Measurements from ENCODE around the gene PDGFC. TPM values are rescaled to one million over a fixed set of nuclear protein-coding genes. Genes with fewer than 3 reads are reported as not detected.

PDGFC gene
- total RNA-seq, 1 donor from 2014 or later: 42.5 TPM

GRCh38 chr4:156956826-156957368 lies 14.7 kb downstream of the PDGFC start:
- TF ChIP-seq, protein P1, sequence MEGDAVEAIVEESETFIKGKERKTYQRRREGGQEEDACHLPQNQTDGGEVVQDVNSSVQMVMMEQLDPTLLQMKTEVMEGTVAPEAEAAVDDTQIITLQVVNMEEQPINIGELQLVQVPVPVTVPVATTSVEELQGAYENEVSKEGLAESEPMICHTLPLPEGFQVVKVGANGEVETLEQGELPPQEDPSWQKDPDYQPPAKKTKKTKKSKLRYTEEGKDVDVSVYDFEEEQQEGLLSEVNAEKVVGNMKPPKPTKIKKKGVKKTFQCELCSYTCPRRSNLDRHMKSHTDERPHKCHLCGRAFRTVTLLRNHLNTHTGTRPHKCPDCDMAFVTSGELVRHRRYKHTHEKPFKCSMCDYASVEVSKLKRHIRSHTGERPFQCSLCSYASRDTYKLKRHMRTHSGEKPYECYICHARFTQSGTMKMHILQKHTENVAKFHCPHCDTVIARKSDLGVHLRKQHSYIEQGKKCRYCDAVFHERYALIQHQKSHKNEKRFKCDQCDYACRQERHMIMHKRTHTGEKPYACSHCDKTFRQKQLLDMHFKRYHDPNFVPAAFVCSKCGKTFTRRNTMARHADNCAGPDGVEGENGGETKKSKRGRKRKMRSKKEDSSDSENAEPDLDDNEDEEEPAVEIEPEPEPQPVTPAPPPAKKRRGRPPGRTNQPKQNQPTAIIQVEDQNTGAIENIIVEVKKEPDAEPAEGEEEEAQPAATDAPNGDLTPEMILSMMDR (IDR thresholded peaks at IDR 0.05; ENCODE audit: unreplicated experiment): no peak
- Mint-ChIP-seq H3K4me3 (ENCODE audit: low read depth) (no peak overlapping the region), H3K9me3 (ENCODE audit: low read depth) (peaks cover 3% of the 10 kb centered on the region), H3K27ac (peak overlapping the region; percentile 78), H3K36me3 (ENCODE audit: insufficient read depth) (peaks cover 9% of the 10 kb centered on the region), H3K4me1 (ENCODE audit: low read depth) (peaks cover 75% of the 10 kb centered on the region), H3K27me3 (no peaks in the 10 kb centered on the region)
- DNase-seq (ENCODE audit: low spot score, unreplicated experiment): no peak

GRCh38 chr4:156956359-156956758 lies 15.2 kb downstream of the PDGFC start:
- no peak overlapping the region for H3K27ac Mint-ChIP-seq
- H3K4me3 Mint-ChIP-seq (ENCODE audit: low read depth): no peak overlapping the region
- TF ChIP-seq, protein P1 (IDR thresholded peaks at IDR 0.05; ENCODE audit: unreplicated experiment): no peak
- H3K36me3 Mint-ChIP-seq (ENCODE audit: insufficient read depth): peaks cover 9% of the 10 kb centered on the region
- H3K4me1 Mint-ChIP-seq (ENCODE audit: low read depth): peaks cover 75% of the 10 kb centered on the region
- no peak for DNase-seq (ENCODE audit: low spot score, unreplicated experiment)
- no peaks in the 10 kb centered on the region for H3K27me3 Mint-ChIP-seq
- peaks cover 3% of the 10 kb centered on the region for H3K9me3 Mint-ChIP-seq (ENCODE audit: low read depth)

- Mint-ChIP-seq H3K9me3 (ENCODE audit: low read depth) (peaks cover 3% of the 10 kb centered on the region), H3K4me1 (ENCODE audit: low read depth) (peaks cover 73% of the 10 kb centered on the region), H3K36me3 (ENCODE audit: insufficient read depth) (peaks cover 9% of the 10 kb centered on the region), H3K4me3 (ENCODE audit: low read depth) (no peak overlapping the region), H3K27me3 (no peaks in the 10 kb centered on the region), H3K27ac (no peak overlapping the region)
- DNase-seq (ENCODE audit: low spot score, unreplicated experiment): no peak
- TF ChIP-seq, protein P1 (IDR thresholded peaks at IDR 0.05; ENCODE audit: unreplicated experiment): no peak
These were observed 17.0 kb downstream of the PDGFC start for GRCh38 chr4:156954587-156954986.

- Mint-ChIP-seq H3K36me3 (ENCODE audit: insufficient read depth) (peaks cover 9% of the 10 kb centered on the region), H3K27ac (peak overlapping the region; percentile 22), H3K4me3 (ENCODE audit: low read depth) (no peak overlapping the region), H3K27me3 (no peaks in the 10 kb centered on the region), H3K4me1 (ENCODE audit: low read depth) (peaks cover 72% of the 10 kb centered on the region), H3K9me3 (ENCODE audit: low read depth) (peaks cover 3% of the 10 kb centered on the region)
- DNase-seq (ENCODE audit: low spot score, unreplicated experiment): no peak
- TF ChIP-seq, protein P1 (IDR thresholded peaks at IDR 0.05; ENCODE audit: unreplicated experiment): no peak
These were observed 17.6 kb downstream of the PDGFC start for GRCh38 chr4:156953951-156954350.

DNA sequence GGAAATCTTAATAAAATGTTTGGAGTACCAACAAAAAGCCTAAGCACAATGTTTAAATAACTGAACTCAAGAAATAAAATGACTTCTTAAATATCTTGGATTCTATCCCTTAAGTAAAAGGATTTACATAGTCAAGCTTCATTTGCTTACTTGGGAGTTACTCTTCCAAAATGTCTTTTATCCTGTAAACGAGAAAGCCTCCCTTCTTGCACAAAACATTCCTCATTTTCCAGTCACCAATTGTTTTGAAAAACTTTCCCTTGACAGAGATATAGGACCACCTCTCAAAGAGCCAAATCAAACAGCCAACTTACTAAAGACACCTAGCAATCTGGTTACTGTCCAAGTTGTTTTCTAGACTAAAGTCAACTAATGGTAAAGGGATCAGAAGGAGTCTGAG lies 18.6 kb downstream of the PDGFC start:
- Mint-ChIP-seq H3K27me3 (no peaks in the 10 kb centered on the region), H3K4me3 (ENCODE audit: low read depth) (peak overlapping the region; percentile 22), H3K27ac (peak overlapping the region; percentile 77), H3K4me1 (ENCODE audit: low read depth) (peaks cover 67% of the 10 kb centered on the region), H3K36me3 (ENCODE audit: insufficient read depth) (peaks cover 9% of the 10 kb centered on the region), H3K9me3 (ENCODE audit: low read depth) (peaks cover 3% of the 10 kb centered on the region)
- no peak for DNase-seq (ENCODE audit: low spot score, unreplicated experiment)
- TF ChIP-seq, protein P1 (IDR thresholded peaks at IDR 0.05; ENCODE audit: unreplicated experiment): no peak
